Muscle of back (tissue), 11 donors: ENCODE results near the gene INAVA. TPM values are rescaled to one million over a fixed set of nuclear protein-coding genes. Genes with fewer than 3 reads are reported as not detected.
"Not testable (repeated sequence)": the region's sequence is repeated elsewhere in the genome, so short reads cannot be mapped to it uniquely, and the experiment has no call there.

ENCODE experiments used
- DNase-seq, 3 donors: peaks; one replicate each; pipeline versions ENCODE4 v3.0.0 to v3.0.0-alpha.2; 2013
- polyA plus RNA-seq, 10 donors: library from polyadenylated mRNA; unstranded; fragments of 120-200 nt; gene quantifications; one replicate each; pipeline ENCODE4 v1.2.1, GENCODE V29; 2013; ENCODE audit not compliant: insufficient read length in 10 of 10

The INAVA gene
- polyA plus RNA-seq, 10 donors: 1.5 to 7.7 (median 2.2) TPM

DNA sequence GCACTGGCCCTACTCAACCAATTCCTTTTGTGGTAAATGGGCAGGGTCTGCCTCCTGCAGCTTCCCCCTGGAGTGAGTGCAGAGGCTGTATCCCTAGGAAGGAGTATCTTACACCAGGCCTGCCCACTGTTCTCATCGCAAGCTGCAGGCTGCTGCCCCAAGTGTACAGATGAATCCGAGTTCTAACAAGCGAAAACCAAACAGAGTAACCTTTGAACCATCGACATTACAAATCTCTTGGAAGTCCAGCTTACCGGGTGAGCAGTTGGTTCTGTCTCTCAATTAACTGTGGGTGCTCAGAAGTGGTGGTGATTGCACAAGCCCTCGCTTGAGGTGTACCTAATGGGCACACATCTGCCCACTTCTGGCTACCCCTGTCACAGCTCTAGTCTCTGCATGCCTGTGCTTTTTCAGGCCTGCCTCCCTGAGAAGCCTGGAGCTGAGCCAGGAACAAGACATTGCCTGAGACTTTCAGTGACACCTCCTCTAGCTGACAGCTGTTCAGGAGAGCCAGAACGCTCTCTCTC, 22.7 kb downstream of the INAVA start:
- peak; percentile 31 to 40 (median 39) for DNase-seq

GRCh38 chr1:200918006-200918405, 23.3 kb downstream of the INAVA start:
- no peak for DNase-seq

DNA sequence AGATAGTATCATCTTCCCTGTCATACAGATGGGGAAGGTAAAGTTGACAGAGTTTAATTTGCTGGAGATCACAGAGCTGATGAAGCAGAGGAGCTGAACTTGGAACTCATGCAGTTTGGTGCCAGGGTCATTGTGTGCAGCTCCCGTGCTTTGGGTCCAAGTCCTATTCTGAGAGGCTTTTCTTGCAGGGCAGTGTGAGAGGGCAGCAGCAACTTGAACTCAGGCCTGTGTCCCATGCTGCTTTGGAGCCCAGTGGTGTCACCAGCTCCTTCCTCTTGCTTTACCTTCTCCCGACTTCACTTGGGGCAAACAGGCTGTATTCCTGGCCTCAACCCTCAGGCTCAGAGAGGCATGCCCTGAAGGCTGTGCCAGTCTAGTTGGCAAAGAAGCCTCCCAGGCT, 24.7 kb downstream of the INAVA start:
- DNase-seq: no peak

GRCh38 chr1:200921571-200922110, 26.9 kb downstream of the INAVA start:
- no peak for DNase-seq

GRCh38 chr1:200922406-200922805, 27.7 kb downstream of the INAVA start:
- no peak for DNase-seq

DNA sequence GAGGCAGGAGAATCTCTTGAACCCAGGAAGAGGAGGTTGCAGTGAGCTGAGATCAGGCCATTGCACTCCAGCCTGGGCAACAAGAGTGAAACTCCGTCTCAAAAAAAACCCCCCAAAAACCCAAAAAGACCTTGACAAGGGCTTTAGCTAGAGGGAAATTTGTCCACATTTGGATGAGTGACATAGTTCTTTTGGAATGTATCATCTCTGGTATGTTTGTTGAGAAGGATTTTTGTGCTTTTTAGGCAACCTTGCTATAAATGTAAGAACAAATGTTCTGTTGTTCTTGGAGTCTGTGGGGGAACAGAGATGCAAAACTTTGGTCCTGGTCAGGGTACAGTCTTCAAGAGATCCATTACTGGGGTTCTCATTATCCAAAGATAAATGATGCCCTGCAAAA, 28.9 kb downstream of the INAVA start:
- DNase-seq: no peak

GRCh38 chr1:200925831-200926230, 31.1 kb downstream of the INAVA start:
- no peak for DNase-seq

DNA sequence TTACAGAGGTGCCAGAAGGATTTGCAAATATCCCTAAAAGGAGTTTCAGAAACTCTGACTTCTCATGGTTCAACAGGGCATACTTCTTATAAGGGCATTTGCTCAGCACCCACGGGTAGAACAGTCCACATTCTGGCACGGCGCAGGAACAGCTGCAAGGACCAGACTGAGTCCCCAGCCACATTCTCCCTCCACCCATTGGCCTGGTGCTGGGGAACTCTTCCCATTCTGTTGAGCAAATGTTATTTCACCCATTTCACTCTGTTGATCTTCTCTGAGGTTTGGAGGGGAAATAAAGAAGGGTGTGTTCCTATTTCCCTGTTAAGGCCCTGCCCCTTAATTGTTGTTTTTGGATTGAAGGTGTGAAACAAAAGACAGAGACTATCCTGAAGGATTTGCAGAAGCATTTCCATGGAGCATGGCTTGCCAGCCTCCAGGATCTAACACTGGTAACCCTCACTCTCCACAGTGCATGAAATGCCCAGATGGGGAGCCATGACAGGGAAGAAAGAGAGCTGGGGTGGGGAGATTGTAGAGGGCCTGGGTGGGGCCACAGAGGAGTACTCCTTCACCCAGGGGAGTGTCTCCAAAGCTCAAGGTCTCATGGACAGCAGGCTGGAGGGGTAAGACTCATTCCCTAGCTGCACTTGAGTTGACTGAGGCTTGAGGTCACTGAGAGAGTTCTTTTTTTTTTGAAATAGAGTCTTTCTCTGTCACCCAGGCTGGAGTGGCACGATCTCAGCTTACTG, 35.0 kb downstream of the INAVA start:
- DNase-seq: peak in 2 of 3 donors; percentile 6 to 14

DNA sequence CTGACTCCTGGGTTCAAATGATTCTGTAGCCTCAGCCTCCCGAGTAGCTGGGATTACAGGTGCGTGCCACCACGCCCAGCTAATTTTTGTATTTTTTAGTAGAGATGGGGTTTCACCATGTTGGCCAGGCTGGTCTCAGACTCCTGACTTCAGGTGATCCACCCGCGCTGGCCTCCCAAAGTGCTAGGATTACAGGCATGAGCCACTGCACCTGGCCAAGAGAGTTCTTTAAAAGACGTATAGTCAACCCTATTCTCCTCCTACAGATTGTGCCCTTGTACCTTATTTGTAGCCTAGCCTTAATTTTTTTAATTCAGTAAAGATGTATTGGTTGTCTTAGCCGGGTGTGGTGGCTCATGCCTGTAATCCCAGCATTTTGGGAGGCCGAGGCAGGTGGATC, 35.6 kb downstream of the INAVA start:
- not testable (repeated sequence) for DNase-seq

- no peak for DNase-seq
Measured at GRCh38 chr1:200931776-200932175, 37.1 kb downstream of the INAVA start.

- DNase-seq: no peak
Measured at GRCh38 chr1:200934676-200935245, 40.1 kb downstream of the INAVA start.

- not testable (repeated sequence) for DNase-seq
Measured at GRCh38 chr1:200935286-200935962, 40.7 kb downstream of the INAVA start.

DNA sequence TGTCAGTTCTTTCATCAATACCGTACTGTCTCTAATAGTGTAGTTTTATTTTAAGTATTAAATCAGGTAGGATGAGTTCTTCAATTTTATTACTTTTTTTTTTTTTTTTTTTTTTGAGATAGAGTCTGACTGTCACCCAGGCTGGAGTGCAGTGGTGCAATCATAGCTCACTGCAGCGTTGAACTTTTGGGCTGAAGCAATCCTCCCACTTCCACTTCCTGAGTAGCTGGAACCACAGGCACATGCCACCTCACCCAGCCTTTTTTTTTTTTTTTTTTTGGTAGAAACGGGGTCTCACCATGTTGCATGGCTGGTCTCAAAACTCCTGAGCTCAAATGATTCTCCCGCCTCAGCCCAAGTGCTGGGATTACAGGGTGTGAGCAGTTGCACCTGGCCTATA, 44.3 kb downstream of the INAVA start:
- DNase-seq: no peak

- DNase-seq: no peak
Measured at GRCh38 chr1:200945111-200945510, 50.4 kb downstream of the INAVA start.

DNA sequence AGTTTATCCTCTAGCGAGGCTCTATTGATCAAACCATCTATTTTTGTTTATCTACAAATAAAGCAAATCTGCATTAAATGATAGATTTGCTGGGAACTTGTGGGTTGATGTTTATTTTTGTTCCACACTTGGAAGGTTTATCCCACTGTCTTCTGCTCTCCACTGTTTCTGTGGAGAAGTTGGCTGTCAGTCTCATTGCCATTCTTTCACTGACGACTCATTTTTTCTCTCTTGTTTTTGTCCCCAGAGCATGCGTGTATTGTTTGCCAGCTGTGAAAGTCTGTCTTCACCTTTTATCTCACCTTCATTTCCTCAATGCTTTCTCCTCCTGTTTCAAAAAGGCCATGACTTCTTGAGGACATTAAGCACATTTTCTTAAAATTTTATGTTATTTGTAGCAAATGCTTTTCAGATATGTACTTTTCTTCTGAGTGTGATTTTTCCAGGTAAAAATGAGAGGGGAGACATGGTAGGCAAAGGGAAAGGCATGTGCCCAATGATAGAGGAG, 52.4 kb downstream of the INAVA start:
- no peak for DNase-seq

DNA sequence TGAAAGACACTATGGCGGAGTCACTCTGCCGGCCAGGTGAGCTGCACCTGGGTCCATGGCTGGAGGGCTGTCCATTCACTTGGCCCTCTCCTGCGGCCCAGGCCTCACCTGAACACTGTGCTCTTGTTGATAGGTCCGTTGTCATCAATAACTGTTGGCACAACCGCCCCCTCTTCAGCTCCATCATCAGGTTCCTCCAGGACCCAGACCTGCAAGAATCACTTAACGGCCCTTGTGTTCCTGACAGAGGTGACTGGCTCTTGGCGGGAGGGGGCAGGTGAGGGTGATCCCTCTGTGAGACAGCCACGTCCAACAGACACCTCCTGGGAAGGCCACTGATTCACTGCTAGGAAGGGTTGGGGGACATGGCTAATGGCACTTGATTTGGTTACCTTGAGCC, 54.9 kb downstream of the INAVA start:
- DNase-seq: no peak

GRCh38 chr1:200951016-200951415, 56.3 kb downstream of the INAVA start:
- DNase-seq: no peak

DNA sequence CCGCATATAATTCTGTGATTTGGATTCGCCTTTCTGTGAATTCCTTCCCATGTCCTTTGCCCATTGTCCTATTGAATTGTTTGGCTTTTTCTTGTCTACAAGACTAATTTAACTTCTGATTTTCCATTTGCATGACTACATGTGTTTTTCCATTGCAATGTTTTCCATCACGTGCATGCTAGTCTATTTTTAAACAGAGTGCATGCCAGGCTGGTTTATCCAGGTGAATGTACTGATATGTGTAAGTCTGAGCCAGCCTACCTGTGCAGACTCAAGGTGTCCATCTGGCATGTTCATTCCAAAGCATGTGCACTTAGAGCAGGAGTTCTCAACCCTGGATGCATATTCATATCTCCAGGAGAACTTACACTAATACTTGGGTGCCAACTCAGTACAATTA, 59.7 kb downstream of the INAVA start:
- DNase-seq: no peak

GRCh38 chr1:200958597-200958996, 63.9 kb downstream of the INAVA start:
- DNase-seq: no peak

DNA sequence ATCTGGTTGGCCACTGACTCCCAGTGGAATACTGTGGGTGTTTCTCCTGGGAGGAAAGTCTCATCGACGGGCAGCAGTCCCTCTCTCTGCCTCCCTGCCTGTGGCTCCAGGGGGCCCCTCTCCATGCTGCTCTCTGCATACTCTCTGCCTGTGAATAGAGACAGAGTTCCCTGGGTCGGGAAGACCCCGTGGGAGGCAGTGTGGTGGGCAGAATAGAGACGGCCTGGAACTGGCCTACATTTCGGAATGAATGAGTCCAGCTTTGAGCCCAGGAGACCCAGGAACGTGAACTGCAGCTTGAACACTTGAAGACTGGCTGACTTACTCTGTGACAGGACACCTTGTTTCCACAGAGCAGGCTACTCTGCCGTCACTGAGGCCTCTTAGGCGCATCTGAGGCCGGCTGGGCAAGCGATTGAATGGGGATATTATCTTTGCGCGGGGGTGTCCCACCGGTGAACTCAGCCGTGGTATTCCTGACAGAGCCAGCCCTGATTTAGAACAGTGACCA, 64.8 kb downstream of the INAVA start:
- no peak for DNase-seq

GRCh38 chr1:200960236-200960947, 65.7 kb downstream of the INAVA start:
- no peak for DNase-seq

- no peak for DNase-seq
Measured at GRCh38 chr1:200960948-200961340, 66.2 kb downstream of the INAVA start.
